IMR-90 (cell line): ENCODE measurements around the gene IFNGR1. TPM values are rescaled to one million over a fixed set of nuclear protein-coding genes. Genes with fewer than 3 reads are reported as not detected.

Source experiments
- ATAC-seq: fragments of 200-7000 bp; cut with Tn5 transposase; 2 replicates; pipeline ENCODE4 v1.9.1; 2020; ENCODE audit warnings: low read depth, mild to moderate bottlenecking, moderate library complexity
- BruUV-seq: library from RNA; stranded (reverse); fragments of 400-500 nt; replicated peaks from 2 replicates; lab custom pipeline; 2021; lab: Mats Ljungman, UMichigan
- CTCF ChIA-PET: fragments of 300-600 bp; formaldehyde crosslinking; extraction: SDS; loops from one replicate; lab custom pipeline; 2021; ENCODE audit warnings: antibody characterized with exemption; lab: Yijun Ruan, JAX
- POLR2A ChIA-PET: fragments of 300-600 bp; sonication (Branson Sonifier 250); formaldehyde crosslinking; loops from one replicate; lab custom pipeline; 2022; ENCODE audit warnings: antibody characterized with exemption; ENCODE audit not compliant: unreplicated experiment; lab: Charles Lee
- DNase-seq: peaks from one replicate; pipeline ENCODE4 v3.0.0; 2013
- H2AFZ ChIP-seq: replicated peaks from 2 replicates; pipeline ENCODE3; 2013; ENCODE audit warnings: low read length, mild to moderate bottlenecking; ENCODE audit not compliant: poor library complexity
- H2AK5ac ChIP-seq: 2 replicates; pipeline ENCODE4 v1.6.1; 2013; ENCODE audit warnings: low read depth, low read length, inconsistent platforms
- H2AK9ac ChIP-seq: replicated peaks from 2 replicates; pipeline ENCODE3; 2013; ENCODE audit warnings: mild to moderate bottlenecking, low read depth, low read length, moderate library complexity; ENCODE audit not compliant: poor library complexity
- H2BK120ac ChIP-seq: 2 replicates; pipeline ENCODE4 v1.6.1; 2013; ENCODE audit warnings: low read depth, low read length, inconsistent platforms
- H2BK15ac ChIP-seq: 3 replicates; pipeline ENCODE4 v1.6.1; 2013; ENCODE audit warnings: low read depth, low read length, inconsistent platforms
- H2BK20ac ChIP-seq: 2 replicates; pipeline ENCODE4 v1.6.1; 2013; ENCODE audit warnings: low read depth, mild to moderate bottlenecking, inconsistent platforms, low read length, moderate library complexity
- H2BK5ac ChIP-seq: 2 replicates; pipeline ENCODE4 v1.6.1; 2013; ENCODE audit warnings: mild to moderate bottlenecking, low read depth, low read length, inconsistent platforms; ENCODE audit not compliant: poor library complexity, severe bottlenecking
- H3K14ac ChIP-seq: replicated peaks from 2 replicates; pipeline ENCODE4 v1.6.1; 2013; ENCODE audit warnings: low read depth, low read length, inconsistent platforms
- H3K18ac ChIP-seq: 2 replicates; pipeline ENCODE4 v1.6.1; 2013; ENCODE audit warnings: low read depth, low read length, control low read depth
- H3K23ac ChIP-seq: 2 replicates; pipeline ENCODE4 v1.6.1; 2013; ENCODE audit warnings: low read depth, low read length, inconsistent platforms
- H3K27ac ChIP-seq: 2 replicates; pipeline ENCODE4 v1.5.1; 2013; ENCODE audit warnings: mild to moderate bottlenecking, control low read depth, low read length; ENCODE audit not compliant: insufficient read depth
- H3K27me3 ChIP-seq: 2 replicates; pipeline ENCODE4 v1.6.1; 2013; ENCODE audit warnings: low read length; ENCODE audit not compliant: control insufficient read depth, insufficient read depth
- H3K36me3 ChIP-seq: 2 replicates; pipeline ENCODE4 v1.6.1; 2013; ENCODE audit warnings: low read length, mixed read lengths; ENCODE audit not compliant: control insufficient read depth, insufficient read depth
- H3K4ac ChIP-seq: 2 replicates; pipeline ENCODE4 v1.6.1; 2013; ENCODE audit warnings: low read depth, low read length, inconsistent platforms
- H3K4me1 ChIP-seq: 2 replicates; pipeline ENCODE4 v1.6.1; 2013; ENCODE audit warnings: low read length, mixed read lengths; ENCODE audit not compliant: control insufficient read depth, insufficient read depth
- H3K4me2 ChIP-seq: 2 replicates; pipeline ENCODE4 v1.6.1; 2013; ENCODE audit warnings: low read depth, mild to moderate bottlenecking, control low read depth, low read length, moderate library complexity
- H3K4me3 ChIP-seq: 2 replicates; pipeline ENCODE4 v1.5.1; 2013; ENCODE audit warnings: low read depth, mild to moderate bottlenecking, control low read depth, low read length, moderate library complexity; ENCODE audit not compliant: insufficient read depth
- H3K56ac ChIP-seq: 2 replicates; pipeline ENCODE4 v1.6.1; 2013; ENCODE audit warnings: low read length, inconsistent platforms; ENCODE audit not compliant: insufficient read depth; ENCODE audit errors: extremely low read depth
- H3K79me1 ChIP-seq, 2 experiments: 2 replicates each; pipeline ENCODE4 v1.6.1; 2013; ENCODE audit warnings: low read length in 2 of 2, inconsistent platforms in 1 of 2, low read depth in 1 of 2
- H3K9ac ChIP-seq: 2 replicates; pipeline ENCODE4 v1.6.1; 2013; ENCODE audit warnings: low read depth, low read length, control low read depth
- H3K9me1 ChIP-seq: 2 replicates; pipeline ENCODE4 v1.6.1; 2013; ENCODE audit warnings: low read length, inconsistent platforms; ENCODE audit not compliant: insufficient read depth
- H3K9me3 ChIP-seq: 2 replicates; pipeline ENCODE4 v1.6.1; 2013; ENCODE audit warnings: low read length; ENCODE audit not compliant: control insufficient read depth, insufficient read depth
- H4K20me1 ChIP-seq: 2 replicates; pipeline ENCODE4 v1.6.1; 2013; ENCODE audit warnings: low read length, inconsistent platforms; ENCODE audit not compliant: insufficient read depth
- H4K5ac ChIP-seq: 2 replicates; pipeline ENCODE4 v1.6.1; 2013; ENCODE audit warnings: mild to moderate bottlenecking, low read depth, low read length, control low read depth
- H4K8ac ChIP-seq, 2 experiments: 2 replicates each; pipeline ENCODE4 v1.6.1; 2013; ENCODE audit warnings: low read depth in 2 of 2, low read length in 2 of 2, control low read depth in 1 of 2, inconsistent platforms in 1 of 2
- H4K91ac ChIP-seq: 2 replicates; pipeline ENCODE4 v1.6.1; 2013; ENCODE audit warnings: low read depth, low read length, inconsistent platforms; ENCODE audit not compliant: insufficient read depth
- CEBPB ChIP-seq: IDR thresholded peaks from 2 replicates; pipeline ENCODE4 v1.6.1; 2012; ENCODE audit warnings: low read depth, low read length, improper control_type of control experiment
- CHD1 ChIP-seq: IDR thresholded peaks from 2 replicates; pipeline ENCODE4 v1.6.1; 2012; ENCODE audit warnings: low read depth, low read length, improper control_type of control experiment
- FOS ChIP-seq: fragments of 150-350 bp; IDR thresholded peaks from 2 replicates; pipeline ENCODE4 v1.6.1; 2016; ENCODE audit warnings: low read depth, low read length
- MAFK ChIP-seq: IDR thresholded peaks from 2 replicates; pipeline ENCODE4 v1.6.1; 2012; ENCODE audit warnings: low read depth, low read length, improper control_type of control experiment
- MAZ ChIP-seq: IDR thresholded peaks from 2 replicates; pipeline ENCODE4 v1.6.1; 2012; ENCODE audit warnings: low read depth, mild to moderate bottlenecking, low read length, improper control_type of control experiment, moderate library complexity, borderline replicate concordance
- MXI1 ChIP-seq: IDR thresholded peaks from 2 replicates; pipeline ENCODE4 v1.6.1; 2012; ENCODE audit warnings: low read depth, mild to moderate bottlenecking, low read length, moderate library complexity, borderline replicate concordance
- NFE2L2 ChIP-seq: fragments of 150-350 bp; IDR thresholded peaks from 2 replicates; pipeline ENCODE4 v1.6.1; 2016; ENCODE audit warnings: low read depth, mild to moderate bottlenecking, low read length
- POLR2A ChIP-seq: IDR thresholded peaks from 2 replicates; pipeline ENCODE4 v1.6.1; 2012; ENCODE audit warnings: mild to moderate bottlenecking, low read depth, low read length
- RAD21 ChIP-seq: IDR thresholded peaks from 2 replicates; pipeline ENCODE4 v1.6.1; 2012; ENCODE audit warnings: low read length, improper control_type of control experiment
- RCOR1 ChIP-seq: IDR thresholded peaks from 2 replicates; pipeline ENCODE4 v1.6.1; 2012; ENCODE audit warnings: mild to moderate bottlenecking, low read length, improper control_type of control experiment; ENCODE audit not compliant: insufficient replicate concordance
- RFX5 ChIP-seq: IDR thresholded peaks from 2 replicates; pipeline ENCODE4 v1.8.0; 2012; ENCODE audit warnings: low read depth, mild to moderate bottlenecking, low read length, moderate library complexity
- SMC3 ChIP-seq: fragments of 150-350 bp; IDR thresholded peaks from 2 replicates; pipeline ENCODE4 v1.6.1; 2016; ENCODE audit warnings: low read depth, mild to moderate bottlenecking, antibody characterized with exemption, low read length, moderate library complexity
- WGBS, 2 experiments: methylation state at CpG; one replicate each; pipeline versions ENCODE4 v1.1.5 to v1.1.7; 2013; ENCODE audit warnings: missing lambda C conversion rate in 2 of 2; ENCODE audit not compliant: insufficient read length in 1 of 2; ENCODE audit errors: extremely low coverage in 2 of 2; 5-methylcytosine and 5-hydroxymethylcytosine counted together
- dilution Hi-C: fragments of 300-500 bp; cut with HindIII; formaldehyde crosslinking; loops from one replicate; pipeline ENCODE4 v1.14.3; 2018; ENCODE audit warnings: low sequenced_read_pairs; ENCODE audit not compliant: unreplicated experiment
- in situ Hi-C: fragments of 300-500 bp; cut with MboI; formaldehyde crosslinking; loops from 3 replicates; pipeline ENCODE4 v1.14.3; 2019; ENCODE audit warnings: low sequenced_read_pairs, inconsistent platforms, mixed read lengths
- intact Hi-C: fragments of 100-400 bp; cut with micrococcal nuclease; formaldehyde crosslinking; loops from 2 replicates; pipeline ENCODE4 v1.10.0; 2022
- polyA plus RNA-seq, 3 experiments: library from polyadenylated mRNA; depleted of rRNA; stranded (reverse); fragments of >200 nt; gene quantifications; 2 replicates each; pipeline ENCODE4 v1.2.3, GENCODE V29; 2012; ENCODE audit warnings: low replicate concordance in 1 of 3
- total RNA-seq: library from RNA; depleted of rRNA; stranded (reverse); fragments of >200 nt; gene quantifications from 2 replicates; pipeline ENCODE4 v1.2.3, GENCODE V29; 2012
- TF ChIP-seq, protein P1 (sequence below): fragments of 150-350 bp; IDR thresholded peaks from 2 replicates; pipeline ENCODE4 v1.6.1; 2016; ENCODE audit warnings: low read depth, mild to moderate bottlenecking, low read length, moderate library complexity, borderline replicate concordance
- TF ChIP-seq, protein P2 (sequence below): conservative IDR thresholded peaks from 2 replicates; pipeline ENCODE4 v1.5.1; 2012; ENCODE audit warnings: mild to moderate bottlenecking, low read depth, low read length, improper control_type of control experiment
- TF ChIP-seq, protein P3 (sequence below): fragments of 150-350 bp; IDR thresholded peaks from 2 replicates; pipeline ENCODE4 v1.6.1; 2017; ENCODE audit warnings: mild to moderate bottlenecking, antibody characterized with exemption, low read length, low read depth

The IFNGR1 gene
- total and polyA plus RNA-seq, 2 of the 4 experiments (the other 2 are of a cell fraction): 19.1 to 25.6 TPM

GRCh38 chr6:137166247-137167098 lies 52.7 kb downstream of the IFNGR1 start:
- Histone ChIP-seq H4K91ac (no peak overlapping the region), H3K56ac (no peak overlapping the region), H3K27ac (no peak overlapping the region), H2BK15ac (no peak overlapping the region), H3K4me2 (no peak overlapping the region), H3K4me1 (no peaks in the 10 kb centered on the region), H4K8ac (no peak overlapping the region), H3K27me3 (peaks cover 7% of the 10 kb centered on the region; the same call in 1 of the 2 replicates), H2AK5ac (no peak overlapping the region), H3K4ac (no peak overlapping the region), H3K36me3 (no peaks in the 10 kb centered on the region), H3K9ac (no peak overlapping the region), H2BK20ac (no peak overlapping the region), H3K79me1 (no peaks in the 10 kb centered on the region), H4K20me1 (no peaks in the 10 kb centered on the region), H2AK9ac (no peak overlapping the region), H2BK120ac (no peak overlapping the region), H3K9me3 (peaks cover 6% of the 10 kb centered on the region), H3K9me1 (no peaks in the 10 kb centered on the region), H3K18ac (no peak overlapping the region), H3K14ac (no peak overlapping the region), H4K5ac (no peak overlapping the region), H3K23ac (no peak overlapping the region), H2BK5ac (no peak overlapping the region), H3K4me3 (no peak overlapping the region), H2AFZ (no peak overlapping the region)
- intact Hi-C loops (no loop called here), in situ Hi-C loops (no loop called here), dilution Hi-C loops (no loop called here)
- CTCF ChIA-PET: interaction anchor here (0.6 kb wide), 1 partner anchor 33 kb away, joined by 3 read pairs; no protein-coding TSS in a partner anchor
- no TSS peak for BruUV-seq
- ATAC-seq (no peak), DNase-seq (no peak)
- POLR2A ChIA-PET: no interaction called here
- 20% methylated on average over 1 of the region's 8 CpGs; no CpG with 5 or more reads in 1 of the 2 experiments for WGBS, 2 experiments
- TF ChIP-seq MAFK: no peak
- TF ChIP-seq, protein P1, sequence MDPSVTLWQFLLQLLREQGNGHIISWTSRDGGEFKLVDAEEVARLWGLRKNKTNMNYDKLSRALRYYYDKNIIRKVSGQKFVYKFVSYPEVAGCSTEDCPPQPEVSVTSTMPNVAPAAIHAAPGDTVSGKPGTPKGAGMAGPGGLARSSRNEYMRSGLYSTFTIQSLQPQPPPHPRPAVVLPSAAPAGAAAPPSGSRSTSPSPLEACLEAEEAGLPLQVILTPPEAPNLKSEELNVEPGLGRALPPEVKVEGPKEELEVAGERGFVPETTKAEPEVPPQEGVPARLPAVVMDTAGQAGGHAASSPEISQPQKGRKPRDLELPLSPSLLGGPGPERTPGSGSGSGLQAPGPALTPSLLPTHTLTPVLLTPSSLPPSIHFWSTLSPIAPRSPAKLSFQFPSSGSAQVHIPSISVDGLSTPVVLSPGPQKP: no peak
- TF ChIP-seq, protein P2, sequence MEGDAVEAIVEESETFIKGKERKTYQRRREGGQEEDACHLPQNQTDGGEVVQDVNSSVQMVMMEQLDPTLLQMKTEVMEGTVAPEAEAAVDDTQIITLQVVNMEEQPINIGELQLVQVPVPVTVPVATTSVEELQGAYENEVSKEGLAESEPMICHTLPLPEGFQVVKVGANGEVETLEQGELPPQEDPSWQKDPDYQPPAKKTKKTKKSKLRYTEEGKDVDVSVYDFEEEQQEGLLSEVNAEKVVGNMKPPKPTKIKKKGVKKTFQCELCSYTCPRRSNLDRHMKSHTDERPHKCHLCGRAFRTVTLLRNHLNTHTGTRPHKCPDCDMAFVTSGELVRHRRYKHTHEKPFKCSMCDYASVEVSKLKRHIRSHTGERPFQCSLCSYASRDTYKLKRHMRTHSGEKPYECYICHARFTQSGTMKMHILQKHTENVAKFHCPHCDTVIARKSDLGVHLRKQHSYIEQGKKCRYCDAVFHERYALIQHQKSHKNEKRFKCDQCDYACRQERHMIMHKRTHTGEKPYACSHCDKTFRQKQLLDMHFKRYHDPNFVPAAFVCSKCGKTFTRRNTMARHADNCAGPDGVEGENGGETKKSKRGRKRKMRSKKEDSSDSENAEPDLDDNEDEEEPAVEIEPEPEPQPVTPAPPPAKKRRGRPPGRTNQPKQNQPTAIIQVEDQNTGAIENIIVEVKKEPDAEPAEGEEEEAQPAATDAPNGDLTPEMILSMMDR: no peak
- no peak for TF ChIP-seq CEBPB
- TF ChIP-seq POLR2A: no peak
- no peak for TF ChIP-seq FOS
- no peak for TF ChIP-seq MAZ
- no peak for TF ChIP-seq RAD21
- no peak for TF ChIP-seq RFX5
- no peak for TF ChIP-seq CHD1
- no peak for TF ChIP-seq NFE2L2
- TF ChIP-seq RCOR1: no peak
- TF ChIP-seq SMC3: no peak
- no peak for TF ChIP-seq MXI1
- TF ChIP-seq, protein P3, sequence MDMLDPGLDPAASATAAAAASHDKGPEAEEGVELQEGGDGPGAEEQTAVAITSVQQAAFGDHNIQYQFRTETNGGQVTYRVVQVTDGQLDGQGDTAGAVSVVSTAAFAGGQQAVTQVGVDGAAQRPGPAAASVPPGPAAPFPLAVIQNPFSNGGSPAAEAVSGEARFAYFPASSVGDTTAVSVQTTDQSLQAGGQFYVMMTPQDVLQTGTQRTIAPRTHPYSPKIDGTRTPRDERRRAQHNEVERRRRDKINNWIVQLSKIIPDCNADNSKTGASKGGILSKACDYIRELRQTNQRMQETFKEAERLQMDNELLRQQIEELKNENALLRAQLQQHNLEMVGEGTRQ: no peak
